Skeletal muscle satellite cell (primary cell): Measurements from ENCODE around the gene GRID1.
"Not testable (repeated sequence)": the region's sequence is repeated elsewhere in the genome, so short reads cannot be mapped to it uniquely, and the experiment has no call there.

Source experiments
- H3K27me3 ChIP-seq: 2 replicates; pipeline ENCODE4 v1.7.0; 2013; ENCODE audit warnings: low read length; ENCODE audit not compliant: control insufficient read depth, insufficient read depth
- H3K36me3 ChIP-seq: 2 replicates; pipeline ENCODE4 v1.7.0; 2013; ENCODE audit warnings: mild to moderate bottlenecking, control low read depth, low read length; ENCODE audit not compliant: insufficient read depth
- H3K4me1 ChIP-seq: 2 replicates; pipeline ENCODE4 v1.7.0; 2013; ENCODE audit warnings: low read length; ENCODE audit not compliant: control insufficient read depth, insufficient read depth
- H3K4me2 ChIP-seq: 2 replicates; pipeline ENCODE4 v1.7.0; 2013; ENCODE audit warnings: mild to moderate bottlenecking, low read length
- H3K4me3 ChIP-seq: 2 replicates; pipeline ENCODE4 v1.7.0; 2013; ENCODE audit warnings: low read length
- H3K9ac ChIP-seq: 2 replicates; pipeline ENCODE4 v1.7.0; 2013; ENCODE audit warnings: mild to moderate bottlenecking, low read depth, low read length, moderate library complexity
- H3K9me3 ChIP-seq: replicated peaks from 2 replicates; pipeline ENCODE4 v1.7.0; 2013; ENCODE audit warnings: mild to moderate bottlenecking, control low read depth, low read length

Gene GRID1

DNA sequence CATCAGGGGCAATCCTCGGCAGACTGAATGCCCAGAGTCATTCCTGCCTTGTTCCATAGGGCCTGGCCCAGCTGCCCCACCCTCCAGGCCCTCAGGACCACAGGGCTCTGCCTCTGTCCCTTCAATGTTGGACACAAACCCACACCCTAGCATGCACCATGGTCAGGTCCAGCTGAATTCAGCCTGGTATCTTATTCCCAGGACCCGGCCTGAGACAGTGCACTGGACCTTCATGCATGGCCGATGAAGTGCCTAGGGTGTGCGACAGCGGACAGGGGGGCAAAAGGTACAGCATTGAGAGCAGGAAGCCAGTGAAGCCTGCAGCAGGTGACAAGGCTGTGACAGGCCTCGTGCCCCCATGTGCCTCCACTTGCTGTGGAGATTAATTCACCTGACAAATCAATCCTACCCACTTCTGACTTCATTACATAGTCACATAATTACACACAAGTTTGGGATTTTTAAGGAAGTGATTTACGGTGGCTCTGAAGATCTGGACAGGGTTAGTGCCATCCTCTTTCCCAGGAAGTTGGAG lies 261.9 kb downstream of the GRID1 start:
- Histone ChIP-seq H3K4me2 (no peak overlapping the region), H3K27me3 (no peaks in the 10 kb centered on the region)

DNA sequence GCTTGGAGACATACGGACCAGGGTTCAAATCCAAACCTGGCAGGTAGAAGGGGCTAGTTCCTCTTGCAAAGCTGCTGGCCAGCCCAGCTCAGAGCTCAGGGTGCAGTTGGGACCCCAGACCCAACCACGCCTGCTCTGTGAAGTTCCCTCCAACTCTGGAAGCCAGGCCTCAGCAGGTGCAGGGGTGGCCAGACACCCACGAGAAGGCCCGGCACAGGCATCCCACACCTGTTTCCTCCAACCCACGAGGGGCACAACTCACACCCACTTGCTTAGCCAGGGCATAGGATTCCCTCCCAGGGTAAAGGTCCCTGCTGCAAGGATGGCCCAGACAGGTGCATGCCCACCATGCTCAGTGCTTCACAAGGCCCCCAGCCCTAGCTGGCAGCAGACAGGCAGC lies 262.4 kb downstream of the GRID1 start:
- no peak overlapping the region for H3K4me2 ChIP-seq
- H3K4me1 ChIP-seq, result no peaks in the 10 kb centered on the region
- H3K9ac ChIP-seq, result no peak overlapping the region
- H3K9me3 ChIP-seq, result peaks cover 6% of the 10 kb centered on the region
- no peaks in the 10 kb centered on the region for H3K27me3 ChIP-seq
- no peak overlapping the region for H3K4me3 ChIP-seq
- no peaks in the 10 kb centered on the region for H3K36me3 ChIP-seq

More for the DNA sequence above, 261.9 kb downstream of the GRID1 start:
- Histone ChIP-seq H3K4me1 (no peaks in the 10 kb centered on the region), H3K9ac (no peak overlapping the region), H3K36me3 (no peaks in the 10 kb centered on the region), H3K4me3 (no peak overlapping the region), H3K9me3 (peaks cover 6% of the 10 kb centered on the region)

DNA sequence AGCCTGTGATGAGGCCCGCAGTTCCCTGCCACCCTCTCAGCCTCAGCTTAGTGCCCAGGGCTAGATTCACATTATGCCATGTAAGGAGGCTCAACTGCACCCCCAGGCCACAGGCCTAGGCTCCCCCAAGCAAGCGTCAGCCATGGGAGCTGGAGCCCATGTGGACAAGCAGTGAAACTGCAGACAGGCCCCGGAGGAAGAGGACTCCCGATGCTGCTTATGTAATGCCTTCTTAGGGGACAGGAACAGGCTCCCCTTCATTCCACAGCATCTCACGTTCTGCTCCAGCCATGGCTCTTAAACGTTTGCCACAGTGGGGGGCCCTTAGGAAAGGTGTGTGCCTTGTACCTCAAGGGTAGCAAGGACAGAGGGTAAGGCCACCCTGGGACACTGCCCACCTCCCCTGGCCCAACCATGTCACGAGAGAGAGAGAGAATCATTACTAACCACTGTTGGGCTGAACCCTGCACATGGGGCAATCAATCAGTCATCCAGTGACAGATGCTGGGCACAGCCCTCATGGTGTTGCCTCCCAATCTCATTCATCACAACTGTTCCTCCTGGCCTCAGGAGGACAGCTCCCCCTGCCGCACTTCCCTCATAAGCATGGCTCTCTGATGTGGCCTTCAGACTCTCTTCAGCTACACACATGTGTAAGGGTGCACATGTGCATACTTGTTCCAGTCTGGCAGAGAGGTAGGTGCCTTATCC lies 263.0 kb downstream of the GRID1 start:
- Histone ChIP-seq H3K36me3 (no peaks in the 10 kb centered on the region), H3K27me3 (no peaks in the 10 kb centered on the region)

DNA sequence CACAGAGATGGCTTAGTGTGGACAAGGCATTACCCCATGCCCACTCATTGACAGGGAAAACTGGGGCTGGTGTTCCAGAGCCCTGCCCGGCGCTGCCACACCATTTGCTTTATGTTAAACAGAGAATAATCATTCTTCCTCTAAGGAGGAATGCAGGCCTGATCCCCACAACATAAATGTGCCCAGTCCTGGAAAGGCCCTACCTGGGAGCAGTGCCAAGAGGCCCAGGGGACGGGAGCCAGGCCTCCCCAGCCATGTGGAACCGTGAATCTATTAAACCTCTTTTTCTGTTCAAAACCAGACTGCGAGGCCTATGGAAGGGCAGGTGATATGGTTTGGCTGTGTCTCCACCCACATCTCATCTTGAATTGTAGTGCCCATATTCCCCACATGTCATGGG lies 264.1 kb downstream of the GRID1 start:
- H3K27me3 ChIP-seq, result no peaks in the 10 kb centered on the region
- no peaks in the 10 kb centered on the region for H3K4me1 ChIP-seq
- no peak overlapping the region for H3K4me2 ChIP-seq
- H3K9me3 ChIP-seq, result peaks cover 6% of the 10 kb centered on the region
- no peaks in the 10 kb centered on the region for H3K36me3 ChIP-seq
- H3K4me3 ChIP-seq, result no peak overlapping the region
- H3K9ac ChIP-seq, result no peak overlapping the region

More for the DNA sequence above, 263.0 kb downstream of the GRID1 start:
- Histone ChIP-seq H3K4me3 (no peak overlapping the region), H3K9me3 (peaks cover 6% of the 10 kb centered on the region), H3K9ac (no peak overlapping the region), H3K4me1 (no peaks in the 10 kb centered on the region), H3K4me2 (no peak overlapping the region)

- Histone ChIP-seq H3K9me3 (peaks cover 3% of the 10 kb centered on the region), H3K4me3 (no peak overlapping the region), H3K27me3 (no peaks in the 10 kb centered on the region), H3K4me1 (no peaks in the 10 kb centered on the region), H3K36me3 (no peaks in the 10 kb centered on the region), H3K4me2 (no peak overlapping the region), H3K9ac (no peak overlapping the region)
Observed at GRCh38 chr10:86102031-86102430, 264.6 kb downstream of the GRID1 start.

DNA sequence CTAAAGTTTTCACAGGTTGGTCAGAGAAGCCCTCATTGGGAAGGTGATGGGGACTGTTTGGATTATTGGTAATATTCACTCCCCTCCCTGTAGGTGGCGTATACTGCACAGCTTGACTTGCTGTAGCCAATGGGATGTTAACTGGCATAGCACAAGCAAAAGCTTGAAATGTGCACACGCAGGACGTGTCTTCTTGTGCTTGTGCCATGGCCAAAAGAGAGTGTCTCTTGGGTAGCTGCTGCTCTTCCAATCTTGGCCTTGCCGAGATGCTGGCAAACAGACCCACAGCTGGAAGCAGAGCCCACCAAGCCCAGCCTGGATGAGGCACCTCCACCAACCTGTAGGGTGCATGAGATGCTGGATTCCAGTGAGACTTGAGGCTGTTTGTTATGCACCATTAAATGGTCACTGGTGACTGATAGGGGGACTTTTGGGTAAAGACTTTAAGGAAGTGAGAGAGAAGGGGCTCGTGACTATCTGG lies 266.0 kb downstream of the GRID1 start:
- Histone ChIP-seq H3K4me1 (no peaks in the 10 kb centered on the region), H3K9me3 (peaks cover 3% of the 10 kb centered on the region), H3K36me3 (no peaks in the 10 kb centered on the region), H3K4me3 (no peak overlapping the region), H3K9ac (no peak overlapping the region), H3K4me2 (no peak overlapping the region), H3K27me3 (no peaks in the 10 kb centered on the region)

GRCh38 chr10:86099542-86100334 lies 266.9 kb downstream of the GRID1 start:
- no peaks in the 10 kb centered on the region for H3K36me3 ChIP-seq
- H3K4me2 ChIP-seq, result no peak overlapping the region
- peaks cover 2% of the 10 kb centered on the region for H3K9me3 ChIP-seq
- H3K4me3 ChIP-seq, result no peak overlapping the region
- no peaks in the 10 kb centered on the region for H3K4me1 ChIP-seq
- H3K9ac ChIP-seq, result no peak overlapping the region
- H3K27me3 ChIP-seq, result no peaks in the 10 kb centered on the region

GRCh38 chr10:86098187-86098881 lies 268.3 kb downstream of the GRID1 start:
- Histone ChIP-seq H3K36me3 (no peaks in the 10 kb centered on the region), H3K4me3 (no peak overlapping the region), H3K4me2 (no peak overlapping the region), H3K4me1 (no peaks in the 10 kb centered on the region), H3K9me3 (no peaks in the 10 kb centered on the region), H3K9ac (no peak overlapping the region), H3K27me3 (no peaks in the 10 kb centered on the region)

GRCh38 chr10:86095061-86095460 lies 271.5 kb downstream of the GRID1 start:
- H3K4me1 ChIP-seq, H3K9ac ChIP-seq, H3K36me3 ChIP-seq, H3K27me3 ChIP-seq, H3K4me3 ChIP-seq, H3K4me2 ChIP-seq, H3K9me3 ChIP-seq: not testable (repeated sequence)

DNA sequence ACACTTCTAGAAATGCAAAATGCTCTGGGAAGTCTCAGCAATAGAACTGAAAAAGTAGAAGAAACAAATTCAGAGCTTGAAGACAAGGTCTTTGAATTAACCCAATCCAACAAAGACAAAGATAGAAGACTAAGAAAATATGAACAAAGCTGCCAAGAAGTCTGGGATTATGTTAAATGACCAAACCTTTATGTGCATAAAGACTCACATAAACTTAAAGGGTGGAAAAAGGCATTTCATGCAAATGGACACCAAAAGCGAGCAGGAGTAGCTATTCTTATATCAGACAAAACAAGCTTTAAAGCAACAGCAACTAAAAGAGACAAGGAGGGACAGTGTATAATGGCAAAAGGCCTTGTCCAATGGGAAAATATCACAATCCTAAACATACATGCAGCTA lies 274.3 kb downstream of the GRID1 start:
- not testable (repeated sequence) for H3K27me3 ChIP-seq, H3K4me1 ChIP-seq, H3K4me3 ChIP-seq, H3K9me3 ChIP-seq, H3K9ac ChIP-seq, H3K4me2 ChIP-seq, H3K36me3 ChIP-seq

DNA sequence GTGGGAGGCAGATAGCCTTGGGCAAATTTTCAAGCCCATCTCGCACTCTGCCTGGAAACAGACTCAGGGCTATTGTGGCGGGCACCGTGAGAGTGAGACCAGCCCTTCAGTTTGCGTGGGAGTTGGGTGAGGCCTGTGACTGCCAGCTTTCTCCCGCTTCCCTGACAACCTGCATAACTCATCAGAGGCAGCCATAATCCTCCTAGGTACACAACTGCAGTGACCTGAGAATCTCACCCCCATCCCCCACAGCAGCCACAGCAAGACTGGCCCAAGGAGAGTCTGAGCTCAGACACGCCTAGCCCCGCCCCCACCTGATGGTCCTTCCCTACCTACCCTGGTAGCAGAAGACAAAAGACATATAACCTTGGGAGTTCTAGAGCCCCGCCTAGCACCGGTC lies 275.4 kb downstream of the GRID1 start:
- Histone ChIP-seq H3K36me3 (no peaks in the 10 kb centered on the region), H3K9me3 (peaks cover 7% of the 10 kb centered on the region), H3K4me3 (no peak overlapping the region), H3K27me3 (no peaks in the 10 kb centered on the region), H3K4me1 (no peaks in the 10 kb centered on the region), H3K4me2 (no peak overlapping the region), H3K9ac (no peak overlapping the region)
